Measurements from ENCODE around the gene CCDC142. TPM values are rescaled to one million over a fixed set of nuclear protein-coding genes. Genes with fewer than 3 reads are reported as not detected.
A peak's percentile ranks its signal among the peaks of the same experiment; 100 is the strongest.

CCDC142 gene
- total and polyA plus RNA-seq, 2 experiments from 2014 or later: 5.1 to 12.3 TPM

GRCh38 chr2:74472086-74472944, 10.5 kb downstream of the CCDC142 start, which contains the start of gene MRPL53:
Gene MRPL53 (minus strand): TSS chr2:74472680. CDS start chr2:74472660, 20 bp downstream.
- DNase-seq (ENCODE audit: low spot score) (peak; percentile 98), ATAC-seq (peak; percentile 93)
- Mint-ChIP-seq H3K4me1 (peaks cover 2% of the 10 kb centered on the region; the same call in 1 of the 3 replicates), H3K27ac (peak within 1 kb of the TSS; percentile 98), H3K27me3 (ENCODE audit: insufficient read depth, low read depth, poor library complexity) (peaks cover 15% of the 10 kb centered on the region), H3K9me3 (no peaks in the 10 kb centered on the region; the same call in 2 of the 3 replicates), H3K4me3 (peak within 1 kb of the TSS; percentile 98), H3K36me3 (ENCODE audit: low read depth) (peaks cover 19% of the 10 kb centered on the region)
- Histone ChIP-seq H3K79me2 (replicated peaks; ENCODE audit: insufficient read depth) (no peaks in the 10 kb centered on the region), H3K27ac (ENCODE audit: low read depth) (peak within 1 kb of the TSS; percentile 96), H2AFZ (peak within 1 kb of the TSS; percentile 72), H3K4me2 (peak within 1 kb of the TSS; percentile 92), H3F3A (replicated peaks; ENCODE audit: low read depth) (peaks cover 13% of the 10 kb centered on the region), H3K9me2 (ENCODE audit: insufficient read depth) (no peaks in the 10 kb centered on the region), H3K27me3 (ENCODE audit: insufficient read depth) (no peaks in the 10 kb centered on the region), H3K36me3 (ENCODE audit: insufficient read depth) (no peaks in the 10 kb centered on the region), H3K4me1 (ENCODE audit: insufficient read depth) (peaks cover 7% of the 10 kb centered on the region; the same call in 1 of the 2 replicates), H3K4me3 (peak within 1 kb of the TSS; percentile 80), H4K20me1 (replicated peaks; ENCODE audit: insufficient read depth) (no peaks in the 10 kb centered on the region)
- TF ChIP-seq, protein P1, sequence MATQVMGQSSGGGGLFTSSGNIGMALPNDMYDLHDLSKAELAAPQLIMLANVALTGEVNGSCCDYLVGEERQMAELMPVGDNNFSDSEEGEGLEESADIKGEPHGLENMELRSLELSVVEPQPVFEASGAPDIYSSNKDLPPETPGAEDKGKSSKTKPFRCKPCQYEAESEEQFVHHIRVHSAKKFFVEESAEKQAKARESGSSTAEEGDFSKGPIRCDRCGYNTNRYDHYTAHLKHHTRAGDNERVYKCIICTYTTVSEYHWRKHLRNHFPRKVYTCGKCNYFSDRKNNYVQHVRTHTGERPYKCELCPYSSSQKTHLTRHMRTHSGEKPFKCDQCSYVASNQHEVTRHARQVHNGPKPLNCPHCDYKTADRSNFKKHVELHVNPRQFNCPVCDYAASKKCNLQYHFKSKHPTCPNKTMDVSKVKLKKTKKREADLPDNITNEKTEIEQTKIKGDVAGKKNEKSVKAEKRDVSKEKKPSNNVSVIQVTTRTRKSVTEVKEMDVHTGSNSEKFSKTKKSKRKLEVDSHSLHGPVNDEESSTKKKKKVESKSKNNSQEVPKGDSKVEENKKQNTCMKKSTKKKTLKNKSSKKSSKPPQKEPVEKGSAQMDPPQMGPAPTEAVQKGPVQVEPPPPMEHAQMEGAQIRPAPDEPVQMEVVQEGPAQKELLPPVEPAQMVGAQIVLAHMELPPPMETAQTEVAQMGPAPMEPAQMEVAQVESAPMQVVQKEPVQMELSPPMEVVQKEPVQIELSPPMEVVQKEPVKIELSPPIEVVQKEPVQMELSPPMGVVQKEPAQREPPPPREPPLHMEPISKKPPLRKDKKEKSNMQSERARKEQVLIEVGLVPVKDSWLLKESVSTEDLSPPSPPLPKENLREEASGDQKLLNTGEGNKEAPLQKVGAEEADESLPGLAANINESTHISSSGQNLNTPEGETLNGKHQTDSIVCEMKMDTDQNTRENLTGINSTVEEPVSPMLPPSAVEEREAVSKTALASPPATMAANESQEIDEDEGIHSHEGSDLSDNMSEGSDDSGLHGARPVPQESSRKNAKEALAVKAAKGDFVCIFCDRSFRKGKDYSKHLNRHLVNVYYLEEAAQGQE (IDR thresholded peaks at IDR 0.05; ENCODE audit: unreplicated experiment): no peak
- peak; percentile 83 for TF ChIP-seq CREB1 (CRISPR knock-in tag; IDR thresholded peaks at IDR 0.05; ENCODE audit: low read depth)
- no peak for TF ChIP-seq NANOG (IDR thresholded peaks at IDR 0.05; ENCODE audit: borderline replicate concordance)
- TF ChIP-seq ZNF331 (CRISPR knock-in tag; IDR thresholded peaks at IDR 0.05; ENCODE audit: low read depth): no peak
- no peak for TF ChIP-seq STAT1 (IDR thresholded peaks at IDR 0.05; ENCODE audit: unreplicated experiment)
- no peak for TF ChIP-seq ZNF114 (CRISPR knock-in tag; IDR thresholded peaks at IDR 0.05)
- TF ChIP-seq EZH2 (IDR thresholded peaks at IDR 0.05; ENCODE audit: low read depth, unreplicated experiment): no peak
- TF ChIP-seq, protein P2, sequence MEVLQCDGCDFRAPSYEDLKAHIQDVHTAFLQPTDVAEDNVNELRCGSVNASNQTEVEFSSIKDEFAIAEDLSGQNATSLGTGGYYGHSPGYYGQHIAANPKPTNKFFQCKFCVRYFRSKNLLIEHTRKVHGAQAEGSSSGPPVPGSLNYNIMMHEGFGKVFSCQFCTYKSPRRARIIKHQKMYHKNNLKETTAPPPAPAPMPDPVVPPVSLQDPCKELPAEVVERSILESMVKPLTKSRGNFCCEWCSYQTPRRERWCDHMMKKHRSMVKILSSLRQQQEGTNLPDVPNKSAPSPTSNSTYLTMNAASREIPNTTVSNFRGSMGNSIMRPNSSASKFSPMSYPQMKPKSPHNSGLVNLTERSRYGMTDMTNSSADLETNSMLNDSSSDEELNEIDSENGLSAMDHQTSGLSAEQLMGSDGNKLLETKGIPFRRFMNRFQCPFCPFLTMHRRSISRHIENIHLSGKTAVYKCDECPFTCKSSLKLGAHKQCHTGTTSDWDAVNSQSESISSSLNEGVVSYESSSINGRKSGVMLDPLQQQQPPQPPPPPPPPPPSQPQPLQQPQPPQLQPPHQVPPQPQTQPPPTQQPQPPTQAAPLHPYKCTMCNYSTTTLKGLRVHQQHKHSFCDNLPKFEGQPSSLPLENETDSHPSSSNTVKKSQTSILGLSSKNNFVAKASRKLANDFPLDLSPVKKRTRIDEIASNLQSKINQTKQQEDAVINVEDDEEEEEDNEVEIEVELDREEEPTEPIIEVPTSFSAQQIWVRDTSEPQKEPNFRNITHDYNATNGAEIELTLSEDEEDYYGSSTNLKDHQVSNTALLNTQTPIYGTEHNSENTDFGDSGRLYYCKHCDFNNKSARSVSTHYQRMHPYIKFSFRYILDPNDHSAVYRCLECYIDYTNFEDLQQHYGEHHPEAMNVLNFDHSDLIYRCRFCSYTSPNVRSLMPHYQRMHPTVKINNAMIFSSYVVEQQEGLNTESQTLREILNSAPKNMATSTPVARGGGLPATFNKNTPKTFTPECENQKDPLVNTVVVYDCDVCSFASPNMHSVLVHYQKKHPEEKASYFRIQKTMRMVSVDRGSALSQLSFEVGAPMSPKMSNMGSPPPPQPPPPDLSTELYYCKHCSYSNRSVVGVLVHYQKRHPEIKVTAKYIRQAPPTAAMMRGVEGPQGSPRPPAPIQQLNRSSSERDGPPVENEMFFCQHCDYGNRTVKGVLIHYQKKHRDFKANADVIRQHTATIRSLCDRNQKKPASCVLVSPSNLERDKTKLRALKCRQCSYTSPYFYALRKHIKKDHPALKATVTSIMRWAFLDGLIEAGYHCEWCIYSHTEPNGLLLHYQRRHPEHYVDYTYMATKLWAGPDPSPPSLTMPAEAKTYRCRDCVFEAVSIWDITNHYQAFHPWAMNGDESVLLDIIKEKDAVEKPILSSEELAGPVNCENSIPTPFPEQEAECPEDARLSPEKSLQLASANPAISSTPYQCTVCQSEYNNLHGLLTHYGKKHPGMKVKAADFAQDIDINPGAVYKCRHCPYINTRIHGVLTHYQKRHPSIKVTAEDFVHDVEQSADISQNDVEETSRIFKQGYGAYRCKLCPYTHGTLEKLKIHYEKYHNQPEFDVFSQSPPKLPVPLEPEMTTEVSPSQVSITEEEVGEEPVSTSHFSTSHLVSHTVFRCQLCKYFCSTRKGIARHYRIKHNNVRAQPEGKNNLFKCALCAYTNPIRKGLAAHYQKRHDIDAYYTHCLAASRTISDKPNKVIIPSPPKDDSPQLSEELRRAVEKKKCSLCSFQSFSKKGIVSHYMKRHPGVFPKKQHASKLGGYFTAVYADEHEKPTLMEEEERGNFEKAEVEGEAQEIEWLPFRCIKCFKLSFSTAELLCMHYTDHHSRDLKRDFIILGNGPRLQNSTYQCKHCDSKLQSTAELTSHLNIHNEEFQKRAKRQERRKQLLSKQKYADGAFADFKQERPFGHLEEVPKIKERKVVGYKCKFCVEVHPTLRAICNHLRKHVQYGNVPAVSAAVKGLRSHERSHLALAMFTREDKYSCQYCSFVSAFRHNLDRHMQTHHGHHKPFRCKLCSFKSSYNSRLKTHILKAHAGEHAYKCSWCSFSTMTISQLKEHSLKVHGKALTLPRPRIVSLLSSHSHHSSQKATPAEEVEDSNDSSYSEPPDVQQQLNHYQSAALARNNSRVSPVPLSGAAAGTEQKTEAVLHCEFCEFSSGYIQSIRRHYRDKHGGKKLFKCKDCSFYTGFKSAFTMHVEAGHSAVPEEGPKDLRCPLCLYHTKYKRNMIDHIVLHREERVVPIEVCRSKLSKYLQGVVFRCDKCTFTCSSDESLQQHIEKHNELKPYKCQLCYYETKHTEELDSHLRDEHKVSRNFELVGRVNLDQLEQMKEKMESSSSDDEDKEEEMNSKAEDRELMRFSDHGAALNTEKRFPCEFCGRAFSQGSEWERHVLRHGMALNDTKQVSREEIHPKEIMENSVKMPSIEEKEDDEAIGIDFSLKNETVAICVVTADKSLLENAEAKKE (CRISPR knock-in tag; IDR thresholded peaks at IDR 0.05): no peak
- TF ChIP-seq, protein P3, sequence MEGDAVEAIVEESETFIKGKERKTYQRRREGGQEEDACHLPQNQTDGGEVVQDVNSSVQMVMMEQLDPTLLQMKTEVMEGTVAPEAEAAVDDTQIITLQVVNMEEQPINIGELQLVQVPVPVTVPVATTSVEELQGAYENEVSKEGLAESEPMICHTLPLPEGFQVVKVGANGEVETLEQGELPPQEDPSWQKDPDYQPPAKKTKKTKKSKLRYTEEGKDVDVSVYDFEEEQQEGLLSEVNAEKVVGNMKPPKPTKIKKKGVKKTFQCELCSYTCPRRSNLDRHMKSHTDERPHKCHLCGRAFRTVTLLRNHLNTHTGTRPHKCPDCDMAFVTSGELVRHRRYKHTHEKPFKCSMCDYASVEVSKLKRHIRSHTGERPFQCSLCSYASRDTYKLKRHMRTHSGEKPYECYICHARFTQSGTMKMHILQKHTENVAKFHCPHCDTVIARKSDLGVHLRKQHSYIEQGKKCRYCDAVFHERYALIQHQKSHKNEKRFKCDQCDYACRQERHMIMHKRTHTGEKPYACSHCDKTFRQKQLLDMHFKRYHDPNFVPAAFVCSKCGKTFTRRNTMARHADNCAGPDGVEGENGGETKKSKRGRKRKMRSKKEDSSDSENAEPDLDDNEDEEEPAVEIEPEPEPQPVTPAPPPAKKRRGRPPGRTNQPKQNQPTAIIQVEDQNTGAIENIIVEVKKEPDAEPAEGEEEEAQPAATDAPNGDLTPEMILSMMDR (conservative IDR thresholded peaks at IDR 0.05; ENCODE audit: low read depth in 2 of 2): no peak; a peak in 1 of 4 replicates
- TF ChIP-seq JUNB (IDR thresholded peaks at IDR 0.05; ENCODE audit: unreplicated experiment): no peak
- peak; percentile 99 for TF ChIP-seq POLR2AphosphoS5 (IDR thresholded peaks at IDR 0.05; ENCODE audit: low read depth)
- no peak for TF ChIP-seq EZH2phosphoT487 (IDR thresholded peaks at IDR 0.05; ENCODE audit: unreplicated experiment)
- TF ChIP-seq ETS1 (IDR thresholded peaks at IDR 0.05): peak; percentile 95

Measured in GM23338 (cell line).